Lung (tissue), 12 donors: ENCODE measurements around the gene CKM. TPM values are rescaled to one million over a fixed set of nuclear protein-coding genes. Genes with fewer than 3 reads are reported as not detected.

ENCODE experiments used
- ATAC-seq: fragments of 200-7000 bp; cut with Tn5 transposase; one replicate; pipeline ENCODE4 v1.9.1; 2020; ENCODE audit warnings: moderate number of reproducible peaks; ENCODE audit not compliant: insufficient read depth, low FRiP score
- DNase-seq, 3 donors: peaks; one replicate each; pipeline ENCODE4 v3.0.0-alpha.2; 2013 to 2017
- H3K27ac ChIP-seq, 2 donors: one replicate each; pipeline ENCODE4 v1.5.1; 2013; ENCODE audit warnings: mild to moderate bottlenecking in 2 of 2, moderate library complexity in 2 of 2, control low read depth in 1 of 2, inconsistent platforms in 1 of 2, low read depth in 1 of 2, low read length in 1 of 2
- H3K27me3 ChIP-seq, 3 donors: one replicate each; pipeline ENCODE4 v1.5.1; 2013; ENCODE audit warnings: low read length in 2 of 3; ENCODE audit not compliant: control insufficient read depth in 3 of 3, insufficient read depth in 3 of 3
- H3K36me3 ChIP-seq, 4 donors: one replicate each; pipeline ENCODE4 v1.5.1; 2013; ENCODE audit warnings: low read length in 4 of 4, mild to moderate bottlenecking in 1 of 4, moderate library complexity in 1 of 4; ENCODE audit not compliant: control insufficient read depth in 4 of 4, insufficient read depth in 4 of 4
- H3K4me1 ChIP-seq, 5 donors: one replicate each; pipeline ENCODE4 v1.5.1; 2013; ENCODE audit warnings: low read length in 5 of 5, mild to moderate bottlenecking in 2 of 5, moderate library complexity in 1 of 5; ENCODE audit not compliant: control insufficient read depth in 5 of 5, insufficient read depth in 5 of 5
- H3K4me3 ChIP-seq: one replicate; pipeline ENCODE4 v1.5.1; 2013; ENCODE audit warnings: mild to moderate bottlenecking, control low read depth, moderate library complexity
- H3K9ac ChIP-seq, 2 donors: one replicate each; pipeline ENCODE4 v1.5.1; 2013; ENCODE audit warnings: low read length in 2 of 2, control low read depth in 1 of 2; ENCODE audit not compliant: insufficient read depth in 1 of 2
- H3K9me3 ChIP-seq, 4 donors: one replicate each; pipeline ENCODE4 v1.5.1; 2013; ENCODE audit warnings: low read length in 3 of 4, mild to moderate bottlenecking in 1 of 4, moderate library complexity in 1 of 4; ENCODE audit not compliant: control insufficient read depth in 4 of 4, insufficient read depth in 3 of 4
- CTCF ChIP-seq: IDR thresholded peaks from 2 replicates; pipeline ENCODE4 v1.5.1; 2012; ENCODE audit warnings: mild to moderate bottlenecking; ENCODE audit errors: control extremely low read depth, extremely low read depth
- WGBS, 2 donors: extraction: QIAGEN DNeasy Blood & Tissue Kit; methylation state at CpG; one replicate each; pipeline ENCODE4 v1.1.7; 2013; 5-methylcytosine and 5-hydroxymethylcytosine counted together
- polyA plus RNA-seq, 2 donors: library from polyadenylated mRNA; stranded (reverse); fragments of 200-250 nt; gene quantifications; one replicate each; pipeline ENCODE4 v1.2.1, GENCODE V29; 2013
- total RNA-seq, 2 donors: library from RNA; depleted of rRNA in 1 of 2; stranded (reverse); fragments of >200 nt in 1 of 2; gene quantifications; one replicate each; pipeline ENCODE4 v1.2.1, GENCODE V29; 2014 to 2021
- donor health status: control.
- donor health status: control.
- donor health status: Bipolar disorder and iron deficiency.
- donor health status: healthy.
- donor health status: DM: yes; HTN: yes; CAD: no.

CKM gene
- total and polyA plus RNA-seq, 4 donors, result 0.06 to 1.4 (median 0.97) TPM; not detected in 1

- TF ChIP-seq CTCF, result no peak
- H3K4me3 ChIP-seq, result no peak overlapping the region
- peaks cover 3 to 28% (median 5%) of the 10 kb centered on the region in 4 donors for H3K36me3 ChIP-seq
- ATAC-seq, result no peak
- no peak overlapping the region for H3K9ac ChIP-seq
- no peak for DNase-seq
- peaks cover 0 to 8% (median 6%) of the 10 kb centered on the region in 3 donors for H3K27me3 ChIP-seq
- H3K9me3 ChIP-seq, result no peaks in the 10 kb centered on the region
- H3K27ac ChIP-seq, result no peak overlapping the region
- 68 to 77% methylated on average over 3 of the region's 3 CpGs for WGBS, 2 donors
- no peaks in the 10 kb centered on the region for H3K4me1 ChIP-seq
Observed at GRCh38 chr19:45349126-45349415, 26.4 kb upstream of the CKM start.

- 81 to 87% methylated on average over 23 of the region's 23 CpGs for WGBS, 2 donors
- Histone ChIP-seq H3K4me1 (no peaks in the 10 kb centered on the region), H3K36me3 (peaks cover 3 to 28% (median 5%) of the 10 kb centered on the region in 4 donors), H3K27ac (no peak overlapping the region), H3K4me3 (no peak overlapping the region), H3K27me3 (peaks cover 0 to 8% (median 6%) of the 10 kb centered on the region in 3 donors), H3K9me3 (no peaks in the 10 kb centered on the region), H3K9ac (no peak overlapping the region)
- DNase-seq (no peak), ATAC-seq (no peak)
- no peak for TF ChIP-seq CTCF
Observed at GRCh38 chr19:45348367-45349125, 25.9 kb upstream of the CKM start.

- ATAC-seq (no peak), DNase-seq (no peak)
- 71 to 79% methylated on average over 25 of the region's 25 CpGs for WGBS, 2 donors
Observed at GRCh38 chr19:45347570-45348366, 25.1 kb upstream of the CKM start.

More at GRCh38 chr19:45347570-45348366, 25.1 kb upstream of the CKM start:
- TF ChIP-seq CTCF, result no peak
- Histone ChIP-seq H3K9me3 (no peaks in the 10 kb centered on the region), H3K36me3 (peaks cover 0 to 23% (median 3%) of the 10 kb centered on the region in 4 donors), H3K4me3 (no peak overlapping the region), H3K27ac (no peak overlapping the region), H3K4me1 (no peaks in the 10 kb centered on the region), H3K9ac (no peak overlapping the region), H3K27me3 (peaks cover 1 to 10% (median 6%) of the 10 kb centered on the region in 3 donors)
